Esophagus squamous epithelium (tissue), 5 donors: ENCODE results near the gene ANKRD34A. TPM values are rescaled to one million over a fixed set of nuclear protein-coding genes. Genes with fewer than 3 reads are reported as not detected.

Source experiments
- DNase-seq: peaks from one replicate; lab custom pipeline; 2025; lab: John Stamatoyannopoulos, UW
- H3K27ac ChIP-seq, 4 donors: fragments of 200-600 bp; sonication (generic); one replicate each; pipeline ENCODE4 v1.5.1; 2016 to 2019; ENCODE audit warnings: mild to moderate bottlenecking in 1 of 4
- H3K27me3 ChIP-seq, 4 donors: fragments of 200-600 bp; sonication (generic); 1 replicate in 3 of 4; 2 replicates in 1 of 4; pipeline versions ENCODE4 v1.5.1 to v1.6.0; 2017 to 2021; ENCODE audit warnings: antibody characterized with exemption in 1 of 4
- H3K36me3 ChIP-seq, 3 donors: fragments of 200-600 bp; sonication (generic); one replicate each; pipeline ENCODE4 v1.5.1; 2016 to 2019
- H3K4me1 ChIP-seq, 3 donors: fragments of 200-600 bp; sonication (generic); one replicate each; pipeline ENCODE4 v1.5.1; 2017 to 2019
- H3K4me3 ChIP-seq, 4 donors: fragments of 200-600 bp; sonication (generic); 1 replicate in 3 of 4; 2 replicates in 1 of 4; pipeline ENCODE4 v1.5.1; 2016 to 2019; ENCODE audit warnings: mild to moderate bottlenecking in 2 of 4, moderate library complexity in 1 of 4
- H3K9me3 ChIP-seq, 3 donors: fragments of 200-600 bp; sonication (generic); one replicate each; pipeline ENCODE4 v1.5.1; 2016 to 2019
- POLR2A ChIP-seq, 4 donors: fragments of 450-650 bp; IDR thresholded peaks; one replicate each; pipeline ENCODE4 v1.6.1; 2017; ENCODE audit warnings: antibody characterized with exemption in 4 of 4, mild to moderate bottlenecking in 4 of 4, moderate library complexity in 3 of 4
- WGBS, 2 donors: methylation state at CpG; one replicate each; pipeline ENCODE4 v1.1.5; 2018; 5-methylcytosine and 5-hydroxymethylcytosine counted together
- intact Hi-C: fragments of 100-400 bp; cut with DNase I; formaldehyde crosslinking; loops from one replicate; pipeline ENCODE4 v1.15.0; 2022
- total RNA-seq, 4 donors: library from RNA; depleted of rRNA; stranded (reverse); fragments of >200 nt; gene quantifications; one replicate each; pipeline ENCODE4 v1.1.0, GENCODE V29; 2016
- TF ChIP-seq, protein P1 (sequence below), 6 experiments: fragments of 450-650 bp in 4 of 6; fragments of 200-600 bp in 2 of 6; sonication (generic) in 2 of 6; IDR thresholded peaks; one replicate each; pipeline ENCODE4 v1.5.1; 2016 to 2019; ENCODE audit warnings: antibody characterized with exemption in 6 of 6, mild to moderate bottlenecking in 4 of 6, moderate library complexity in 4 of 6
- donor health status: DM: yes; HTN: yes; CAD: no.

ANKRD34A gene
- total RNA-seq, 4 donors from 2014 or later, result 0.04 to 0.67 (median 0.30) TPM

DNA sequence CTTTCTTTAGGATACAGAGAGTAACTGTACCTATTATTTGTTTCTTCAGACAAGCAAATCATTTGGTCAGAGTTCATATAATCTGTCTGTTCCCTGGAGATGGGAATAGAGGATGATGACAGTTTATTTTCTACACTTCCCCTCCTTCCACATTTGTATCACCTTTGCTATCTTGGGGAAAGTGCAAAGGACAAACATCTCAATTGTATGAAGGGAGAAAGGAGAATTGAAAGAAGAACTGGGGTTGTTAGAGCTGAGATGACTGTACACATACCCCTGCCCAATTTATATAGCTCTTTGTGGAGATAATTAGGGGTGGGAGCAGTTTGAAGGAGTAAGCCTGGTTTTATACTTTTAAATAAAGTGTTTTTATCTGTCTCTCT lies 14.1 kb upstream of the ANKRD34A start:
- H3K4me1 ChIP-seq, result peaks cover 46 to 66% (median 56%) of the 10 kb centered on the region in 3 donors
- no peak for TF ChIP-seq POLR2A (IDR thresholded peaks at IDR 0.05)
- TF ChIP-seq, protein P1, sequence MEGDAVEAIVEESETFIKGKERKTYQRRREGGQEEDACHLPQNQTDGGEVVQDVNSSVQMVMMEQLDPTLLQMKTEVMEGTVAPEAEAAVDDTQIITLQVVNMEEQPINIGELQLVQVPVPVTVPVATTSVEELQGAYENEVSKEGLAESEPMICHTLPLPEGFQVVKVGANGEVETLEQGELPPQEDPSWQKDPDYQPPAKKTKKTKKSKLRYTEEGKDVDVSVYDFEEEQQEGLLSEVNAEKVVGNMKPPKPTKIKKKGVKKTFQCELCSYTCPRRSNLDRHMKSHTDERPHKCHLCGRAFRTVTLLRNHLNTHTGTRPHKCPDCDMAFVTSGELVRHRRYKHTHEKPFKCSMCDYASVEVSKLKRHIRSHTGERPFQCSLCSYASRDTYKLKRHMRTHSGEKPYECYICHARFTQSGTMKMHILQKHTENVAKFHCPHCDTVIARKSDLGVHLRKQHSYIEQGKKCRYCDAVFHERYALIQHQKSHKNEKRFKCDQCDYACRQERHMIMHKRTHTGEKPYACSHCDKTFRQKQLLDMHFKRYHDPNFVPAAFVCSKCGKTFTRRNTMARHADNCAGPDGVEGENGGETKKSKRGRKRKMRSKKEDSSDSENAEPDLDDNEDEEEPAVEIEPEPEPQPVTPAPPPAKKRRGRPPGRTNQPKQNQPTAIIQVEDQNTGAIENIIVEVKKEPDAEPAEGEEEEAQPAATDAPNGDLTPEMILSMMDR (IDR thresholded peaks at IDR 0.05), result no peak
- no peak for DNase-seq
- no peaks in the 10 kb centered on the region for H3K9me3 ChIP-seq
- intact Hi-C loops, result loop anchor here (2.0 kb wide), 1 partner anchor 28 kb away; no protein-coding TSS in a partner anchor
- peak overlapping the region in 3 of 4 donors; percentile 24 to 51 (median 28) for H3K4me3 ChIP-seq
- no peaks in the 10 kb centered on the region for H3K27me3 ChIP-seq
- peaks cover 0 to 4% (median 0%) of the 10 kb centered on the region in 3 donors for H3K36me3 ChIP-seq
- H3K27ac ChIP-seq, result peak overlapping the region; percentile 90 to 98 (median 96)

DNA sequence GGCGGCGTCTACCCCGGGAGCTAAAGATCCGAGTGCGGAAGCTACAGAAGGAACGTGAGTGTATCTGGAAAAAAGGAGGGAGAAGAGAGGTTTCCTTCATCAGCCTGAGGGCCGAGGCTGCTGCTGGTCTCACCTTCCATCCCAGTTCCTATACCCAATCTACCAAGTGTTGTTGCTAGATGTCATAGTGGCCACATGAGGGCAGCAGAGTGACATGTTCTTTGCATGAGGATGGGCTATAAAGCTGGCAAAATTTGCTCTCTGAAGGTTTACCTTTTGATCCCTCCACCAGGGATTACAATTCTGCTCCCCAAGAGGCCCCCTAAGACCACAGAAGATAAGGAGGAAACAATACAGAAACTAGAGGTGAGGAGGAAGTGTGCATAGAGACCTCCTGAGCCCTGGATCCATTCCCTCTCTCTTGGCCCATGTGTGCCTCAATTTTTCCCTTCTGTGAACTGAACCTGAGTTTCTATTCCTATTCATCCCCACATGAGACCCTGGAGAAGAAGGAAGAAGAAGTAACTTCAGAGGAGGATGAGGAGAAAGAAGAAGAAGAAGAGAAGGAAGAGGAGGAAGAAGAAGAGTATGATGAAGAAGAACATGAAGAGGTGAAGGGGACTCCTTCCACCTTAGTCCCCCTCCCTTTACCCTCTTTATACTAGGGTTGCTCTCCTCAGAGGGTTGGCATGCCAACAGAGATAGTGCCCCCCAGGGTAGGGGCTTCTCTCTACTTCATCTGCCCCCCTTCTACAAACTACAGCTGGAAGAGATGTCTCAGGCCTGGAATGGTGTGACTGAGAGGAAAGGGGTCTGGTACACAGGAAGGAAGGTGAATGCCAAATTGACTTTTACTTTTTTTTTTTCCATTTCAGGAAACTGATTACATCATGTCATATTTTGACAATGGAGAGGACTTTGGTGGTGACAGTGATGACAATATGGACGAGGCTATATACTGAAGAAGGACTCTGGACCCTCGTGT lies 13.4 kb upstream of the ANKRD34A start:
- H3K4me1 ChIP-seq, result peaks cover 39 to 59% (median 50%) of the 10 kb centered on the region in 3 donors
- peaks cover 0 to 4% (median 0%) of the 10 kb centered on the region in 3 donors for H3K36me3 ChIP-seq
- H3K4me3 ChIP-seq, result peak overlapping the region in 1 of 4 donors; percentile 44
- peak overlapping the region; percentile 90 to 98 (median 96) for H3K27ac ChIP-seq
- no peak for TF ChIP-seq POLR2A (IDR thresholded peaks at IDR 0.05)
- TF ChIP-seq, protein P1 (IDR thresholded peaks at IDR 0.05), result peak; percentile 72 to 94 (median 93)
- no peaks in the 10 kb centered on the region for H3K9me3 ChIP-seq
- no peaks in the 10 kb centered on the region for H3K27me3 ChIP-seq
- 15 to 20% methylated on average over 8 to 9 of the region's 9 CpGs for WGBS, 2 donors
- intact Hi-C loops, result loop anchor here (2.0 kb wide), 1 partner anchor 29 kb away; no protein-coding TSS in a partner anchor
- DNase-seq, result no peak

DNA sequence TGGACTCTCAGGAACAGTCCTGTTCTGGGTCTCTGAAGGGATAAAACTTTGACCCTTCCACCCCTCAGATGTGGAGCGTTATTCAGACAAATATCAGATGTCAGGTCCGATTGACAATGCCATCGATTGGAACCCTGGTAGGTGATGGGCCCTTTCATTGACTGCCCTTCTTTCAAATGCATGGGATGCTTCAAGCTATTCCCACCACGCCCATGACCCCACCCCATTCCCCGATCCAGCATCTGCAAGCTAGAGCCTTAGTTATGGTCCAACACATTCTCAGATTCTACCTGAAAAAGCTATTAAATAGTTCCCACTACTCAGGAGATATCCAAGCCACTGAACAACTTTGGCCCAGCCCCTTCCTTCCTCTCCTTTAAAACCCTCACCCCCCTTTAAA lies 12.6 kb upstream of the ANKRD34A start:
- H3K27ac ChIP-seq, result peak overlapping the region; percentile 90 to 98 (median 96)
- no peak for TF ChIP-seq POLR2A (IDR thresholded peaks at IDR 0.05)
- TF ChIP-seq, protein P1 (IDR thresholded peaks at IDR 0.05), result no peak
- peaks cover 34 to 52% (median 43%) of the 10 kb centered on the region in 3 donors for H3K4me1 ChIP-seq
- H3K4me3 ChIP-seq, result no peak overlapping the region
- intact Hi-C loops, result no loop called here
- peaks cover 0 to 4% (median 0%) of the 10 kb centered on the region in 3 donors for H3K36me3 ChIP-seq
- 63 to 87% methylated on average over 5 of the region's 5 CpGs for WGBS, 2 donors
- no peak for DNase-seq
- no peaks in the 10 kb centered on the region for H3K9me3 ChIP-seq
- no peaks in the 10 kb centered on the region for H3K27me3 ChIP-seq

DNA sequence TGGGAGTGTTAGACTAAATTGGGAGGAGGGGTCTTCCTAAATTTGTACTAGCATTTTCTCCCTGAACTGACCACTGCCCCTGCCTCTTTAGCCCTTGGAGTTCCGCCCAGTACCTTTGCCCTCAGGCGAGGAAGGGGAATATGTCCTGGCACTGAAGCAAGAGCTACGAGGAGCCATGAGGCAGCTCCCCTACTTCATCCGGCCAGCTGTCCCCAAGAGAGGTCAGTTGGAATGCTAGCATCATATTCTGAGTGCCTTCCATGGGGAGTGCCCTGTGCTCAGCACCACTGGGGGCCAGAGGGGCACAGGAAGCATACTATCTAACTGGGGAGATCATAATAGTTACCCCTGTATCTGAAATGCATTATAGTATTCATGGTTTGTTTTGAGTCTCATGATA lies 10.8 kb upstream of the ANKRD34A start:
- Histone ChIP-seq H3K4me1 (peaks cover 25 to 34% (median 26%) of the 10 kb centered on the region in 3 donors), H3K36me3 (peaks cover 0 to 4% (median 0%) of the 10 kb centered on the region in 3 donors), H3K27me3 (no peaks in the 10 kb centered on the region), H3K27ac (no peak overlapping the region), H3K9me3 (no peaks in the 10 kb centered on the region), H3K4me3 (no peak overlapping the region)
- 83 to 86% methylated on average over 2 to 3 of the region's 4 CpGs for WGBS, 2 donors
- no peak for DNase-seq
- TF ChIP-seq POLR2A (IDR thresholded peaks at IDR 0.05), result no peak
- TF ChIP-seq, protein P1 (IDR thresholded peaks at IDR 0.05), result no peak
- intact Hi-C loops, result no loop called here

DNA sequence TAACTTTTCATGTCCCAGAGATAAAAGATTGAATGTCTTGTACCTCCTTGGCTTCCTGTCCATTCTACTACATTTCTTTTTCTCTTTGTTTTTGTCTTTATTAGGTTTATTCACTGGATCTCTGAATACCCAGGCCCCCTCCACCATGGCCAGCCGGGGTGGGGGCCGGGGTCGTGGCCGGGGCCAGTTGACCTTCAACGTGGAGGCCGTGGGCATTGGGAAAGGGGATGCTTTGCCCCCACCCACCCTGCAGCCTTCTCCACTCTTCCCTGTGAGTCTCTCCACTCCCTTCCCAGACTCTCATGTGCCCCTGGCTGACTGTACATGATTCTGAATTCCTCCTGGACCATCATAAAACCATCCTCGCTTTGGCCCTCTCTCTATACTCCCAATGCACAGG lies 10.3 kb upstream of the ANKRD34A start:
- no peaks in the 10 kb centered on the region for H3K27me3 ChIP-seq
- peaks cover 20 to 29% (median 21%) of the 10 kb centered on the region in 3 donors for H3K4me1 ChIP-seq
- intact Hi-C loops, result no loop called here
- WGBS, 2 donors, result 76 to 78% methylated on average over 7 of the region's 7 CpGs
- no peak overlapping the region for H3K27ac ChIP-seq
- DNase-seq, result no peak
- H3K36me3 ChIP-seq, result peaks cover 0 to 4% (median 0%) of the 10 kb centered on the region in 3 donors
- no peaks in the 10 kb centered on the region for H3K9me3 ChIP-seq
- no peak for TF ChIP-seq POLR2A (IDR thresholded peaks at IDR 0.05)
- TF ChIP-seq, protein P1 (IDR thresholded peaks at IDR 0.05), result no peak
- no peak overlapping the region for H3K4me3 ChIP-seq
